Stimulated activated CD4-positive, alpha-beta T cell treated with anti-CD3 and anti-CD28 coated beads, Interleukin-2, amount 100 ng/mL, for 4 hours (primary cell): Measurements from ENCODE around the gene RNF13.
"Not testable (repeated sequence)": the region's sequence is repeated elsewhere in the genome, so short reads cannot be mapped to it uniquely, and the experiment has no call there.

Experiments
- DNase-seq: peaks from one replicate; pipeline ENCODE4 v3.0.0-alpha.2; 2020; ENCODE audit warnings: low read depth

Gene RNF13

GRCh38 chr3:149801195-149801594 is 11.8 kb upstream of the RNF13 start:
- no peak for DNase-seq

GRCh38 chr3:149801639-149802038 is 11.4 kb upstream of the RNF13 start:
- no peak for DNase-seq

GRCh38 chr3:149806171-149806778 is 6.7 kb upstream of the RNF13 start:
- no peak for DNase-seq

GRCh38 chr3:149808209-149808829 is 4.7 kb upstream of the RNF13 start:
- DNase-seq, result peak; percentile 26

GRCh38 chr3:149809699-149810098 is 3.3 kb upstream of the RNF13 start:
- DNase-seq, result no peak

GRCh38 chr3:149810846-149811245 is 2.2 kb upstream of the RNF13 start:
- DNase-seq, result no peak

GRCh38 chr3:149812165-149812605 is 830 bp upstream of the RNF13 start:
- no peak for DNase-seq

GRCh38 chr3:149813367-149814281 is 609 bp downstream of the RNF13 start:
- no peak for DNase-seq

- no peak for DNase-seq
These were observed 2.3 kb downstream of the RNF13 start for GRCh38 chr3:149815321-149815720.

GRCh38 chr3:149815728-149816127 is 2.7 kb downstream of the RNF13 start:
- DNase-seq, result no peak

GRCh38 chr3:149816311-149816710 is 3.3 kb downstream of the RNF13 start:
- DNase-seq, result no peak

- DNase-seq, result no peak
These were observed 4.0 kb downstream of the RNF13 start for GRCh38 chr3:149816986-149817385.

GRCh38 chr3:149819432-149819831 is 6.4 kb downstream of the RNF13 start:
- DNase-seq, result no peak

- DNase-seq, result no peak
These were observed 7.2 kb downstream of the RNF13 start for GRCh38 chr3:149820183-149820582.

GRCh38 chr3:149826636-149827035 is 13.6 kb downstream of the RNF13 start:
- DNase-seq, result no peak

GRCh38 chr3:149828390-149828789 is 15.4 kb downstream of the RNF13 start:
- no peak for DNase-seq

- DNase-seq, result not testable (repeated sequence)
These were observed 16.6 kb downstream of the RNF13 start for GRCh38 chr3:149829631-149830030.

GRCh38 chr3:149830902-149831301 is 17.9 kb downstream of the RNF13 start:
- DNase-seq, result no peak

GRCh38 chr3:149831321-149831720 is 18.3 kb downstream of the RNF13 start:
- no peak for DNase-seq

- DNase-seq, result no peak
These were observed 19.1 kb downstream of the RNF13 start for GRCh38 chr3:149832086-149832485.

GRCh38 chr3:149833241-149833640 is 20.2 kb downstream of the RNF13 start:
- no peak for DNase-seq

- DNase-seq, result not testable (repeated sequence)
These were observed 25.5 kb downstream of the RNF13 start for GRCh38 chr3:149838491-149838890.

- DNase-seq, result not testable (repeated sequence)
These were observed 26.5 kb downstream of the RNF13 start for GRCh38 chr3:149839469-149839868.
